Neural cell (in vitro differentiated cells): ENCODE measurements around the gene WWC1. TPM values are rescaled to one million over a fixed set of nuclear protein-coding genes. Genes with fewer than 3 reads are reported as not detected.

Experiments
- H2AFZ ChIP-seq: fragments of 200-600, 300-800 bp; sonication (generic), shearing (Covaris generic); 2 replicates; pipeline ENCODE4 v1.6.0; 2014; ENCODE audit warnings: low read depth, mild to moderate bottlenecking, antibody characterized with exemption, low read length, moderate library complexity
- H3F3A ChIP-seq: fragments of 200-600 bp; shearing (Covaris generic); 2 replicates; pipeline ENCODE4 v1.6.1; 2016; ENCODE audit warnings: mild to moderate bottlenecking, moderate library complexity, mixed read lengths, antibody characterized with exemption, low read length; ENCODE audit not compliant: insufficient read depth, poor library complexity, severe bottlenecking
- H3K27ac ChIP-seq: fragments of 200-600, 300-800 bp; sonication (generic), shearing (Covaris generic); 2 replicates; pipeline ENCODE4 v1.5.1; 2014; ENCODE audit warnings: mild to moderate bottlenecking, low read length, moderate library complexity
- H3K27me3 ChIP-seq: fragments of 300-800, 200-600 bp; sonication (generic), shearing (Covaris generic); 2 replicates; pipeline ENCODE4 v1.6.0; 2014; ENCODE audit warnings: mild to moderate bottlenecking, low read depth, low read length, moderate library complexity; ENCODE audit not compliant: insufficient read depth
- H3K36me3 ChIP-seq: fragments of 300-800, 200-600 bp; sonication (generic), shearing (Covaris generic); 2 replicates; pipeline ENCODE4 v1.5.1; 2014; ENCODE audit warnings: mild to moderate bottlenecking, antibody characterized with exemption, low read length, moderate library complexity; ENCODE audit not compliant: insufficient read depth
- H3K4me2 ChIP-seq: fragments of 300-800, 200-600 bp; sonication (generic), shearing (Covaris generic); 2 replicates; pipeline ENCODE4 v1.6.0; 2014; ENCODE audit warnings: mild to moderate bottlenecking, low read length
- H3K4me3 ChIP-seq: fragments of 300-800, 200-600 bp; sonication (generic), shearing (Covaris generic); 2 replicates; pipeline ENCODE4 v1.5.1; 2014; ENCODE audit warnings: mild to moderate bottlenecking, low read length, moderate library complexity
- H3K79me2 ChIP-seq: fragments of 200-600 bp; shearing (Covaris generic); replicated peaks from 2 replicates; pipeline ENCODE4 v1.6.0; 2014; ENCODE audit warnings: mild to moderate bottlenecking, low read length, moderate library complexity; ENCODE audit not compliant: insufficient read depth
- H3K9ac ChIP-seq: fragments of 300-800, 200-600 bp; sonication (generic), shearing (Covaris generic); 2 replicates; pipeline ENCODE4 v1.6.1; 2016; ENCODE audit warnings: mild to moderate bottlenecking, low read length, mixed read lengths
- H3K9me2 ChIP-seq: fragments of 200-600 bp; shearing (Covaris generic); 2 replicates; pipeline ENCODE4 v1.6.1; 2016; ENCODE audit warnings: mild to moderate bottlenecking, low read length, mixed read lengths; ENCODE audit not compliant: insufficient read depth
- H3K9me3 ChIP-seq: fragments of 200-600, 300-800 bp; sonication (generic), shearing (Covaris generic); 2 replicates; pipeline ENCODE4 v1.6.1; 2016; ENCODE audit warnings: mild to moderate bottlenecking, mixed run types, low read length, moderate library complexity, mixed read lengths
- H4K20me1 ChIP-seq: fragments of 200-600 bp; shearing (Covaris generic); 2 replicates; pipeline ENCODE4 v1.6.1; 2016; ENCODE audit warnings: mild to moderate bottlenecking, mixed run types; ENCODE audit not compliant: insufficient read depth
- CTCF ChIP-seq: fragments of 450-650 bp; IDR thresholded peaks from 2 replicates; pipeline ENCODE4 v1.5.1; 2014; ENCODE audit warnings: antibody characterized with exemption, mild to moderate bottlenecking, moderate library complexity; ENCODE audit not compliant: poor library complexity, severe bottlenecking
- EP300 ChIP-seq: fragments of 450-650 bp; conservative IDR thresholded peaks from 2 replicates; pipeline ENCODE4 v1.6.1; 2014; ENCODE audit warnings: antibody characterized with exemption, mild to moderate bottlenecking, moderate library complexity; ENCODE audit not compliant: poor library complexity, severe bottlenecking
- EZH2 ChIP-seq: fragments of 200-600, 300-800 bp; shearing (Covaris generic), sonication (generic); IDR thresholded peaks from 2 replicates; pipeline ENCODE4 v1.6.1; 2014; ENCODE audit warnings: antibody characterized with exemption, low read length, borderline replicate concordance, mild to moderate bottlenecking; ENCODE audit not compliant: insufficient read depth, poor library complexity, severe bottlenecking
- MXI1 ChIP-seq: fragments of 450-650 bp; conservative IDR thresholded peaks from 2 replicates; pipeline ENCODE4 v1.6.1; 2014; ENCODE audit warnings: antibody characterized with exemption, mild to moderate bottlenecking; ENCODE audit not compliant: poor library complexity, severe bottlenecking
- POLR2AphosphoS5 ChIP-seq: IDR thresholded peaks from 2 replicates; pipeline ENCODE4 v1.6.1; 2012
- RAD21 ChIP-seq: fragments of 450-650 bp; conservative IDR thresholded peaks from 2 replicates; pipeline ENCODE4 v1.6.1; 2014; ENCODE audit warnings: antibody characterized with exemption, mild to moderate bottlenecking, moderate library complexity
- REST ChIP-seq: IDR thresholded peaks from 2 replicates; pipeline ENCODE4 v1.6.1; 2012; ENCODE audit warnings: borderline replicate concordance
- SMC3 ChIP-seq: fragments of 450-650 bp; conservative IDR thresholded peaks from 2 replicates; pipeline ENCODE4 v1.6.1; 2014; ENCODE audit warnings: antibody characterized with exemption, mild to moderate bottlenecking, moderate library complexity; ENCODE audit not compliant: poor library complexity
- TAF1 ChIP-seq: IDR thresholded peaks from 2 replicates; pipeline ENCODE4 v1.6.1; 2012; ENCODE audit warnings: low read depth
- polyA plus RNA-seq: library from polyadenylated mRNA; depleted of rRNA; stranded (reverse); fragments of >200 nt; gene quantifications from 2 replicates; pipeline ENCODE4 v1.2.3, GENCODE V29; 2014

Gene WWC1
- polyA plus RNA-seq, 1 donor from 2014 or later = 0.97 TPM

- Histone ChIP-seq H3K9me2 (no peaks in the 10 kb centered on the region), H3K4me2 (no peak overlapping the region), H2AFZ (no peak overlapping the region)
These were observed 91.0 kb downstream of the WWC1 start for GRCh38 chr5:168382421-168382820.

GRCh38 chr5:168390491-168390890, 99.0 kb downstream of the WWC1 start:
- H3K9ac ChIP-seq = no peak overlapping the region
- no peaks in the 10 kb centered on the region for H3K79me2 ChIP-seq
- H3K27me3 ChIP-seq = no peaks in the 10 kb centered on the region
- no peaks in the 10 kb centered on the region for H4K20me1 ChIP-seq
- H3K9me2 ChIP-seq = no peaks in the 10 kb centered on the region
- no peak overlapping the region for H3K4me3 ChIP-seq
- no peak overlapping the region for H3K4me2 ChIP-seq
- no peaks in the 10 kb centered on the region for H3K36me3 ChIP-seq
- peaks cover 6% of the 10 kb centered on the region for H3K9me3 ChIP-seq
- H3F3A ChIP-seq = no peaks in the 10 kb centered on the region
- no peak overlapping the region for H2AFZ ChIP-seq
- H3K27ac ChIP-seq = no peak overlapping the region
- no peak for TF ChIP-seq TAF1
- no peak for TF ChIP-seq REST
- TF ChIP-seq MXI1 = no peak
- TF ChIP-seq SMC3 = no peak
- TF ChIP-seq EP300 = no peak
- no peak for TF ChIP-seq CTCF
- TF ChIP-seq POLR2AphosphoS5 = no peak

More at GRCh38 chr5:168382421-168382820, 91.0 kb downstream of the WWC1 start:
- TF ChIP-seq SMC3 (no peak), REST (no peak), EP300 (no peak), MXI1 (no peak), POLR2AphosphoS5 (no peak), EZH2 (no peak), CTCF (no peak), RAD21 (no peak), TAF1 (no peak)
- Histone ChIP-seq H3K9ac (no peak overlapping the region), H3K27ac (no peak overlapping the region), H3K36me3 (no peaks in the 10 kb centered on the region), H3F3A (no peaks in the 10 kb centered on the region), H4K20me1 (no peaks in the 10 kb centered on the region), H3K4me3 (no peak overlapping the region), H3K27me3 (no peaks in the 10 kb centered on the region), H3K79me2 (no peaks in the 10 kb centered on the region), H3K9me3 (no peaks in the 10 kb centered on the region)
